ENCODE results near the gene EML1. TPM values are rescaled to one million over a fixed set of nuclear protein-coding genes. Genes with fewer than 3 reads are reported as not detected.

Gene EML1
- total RNA-seq, 1 experiment from 2014 or later = 16.1 TPM

DNA sequence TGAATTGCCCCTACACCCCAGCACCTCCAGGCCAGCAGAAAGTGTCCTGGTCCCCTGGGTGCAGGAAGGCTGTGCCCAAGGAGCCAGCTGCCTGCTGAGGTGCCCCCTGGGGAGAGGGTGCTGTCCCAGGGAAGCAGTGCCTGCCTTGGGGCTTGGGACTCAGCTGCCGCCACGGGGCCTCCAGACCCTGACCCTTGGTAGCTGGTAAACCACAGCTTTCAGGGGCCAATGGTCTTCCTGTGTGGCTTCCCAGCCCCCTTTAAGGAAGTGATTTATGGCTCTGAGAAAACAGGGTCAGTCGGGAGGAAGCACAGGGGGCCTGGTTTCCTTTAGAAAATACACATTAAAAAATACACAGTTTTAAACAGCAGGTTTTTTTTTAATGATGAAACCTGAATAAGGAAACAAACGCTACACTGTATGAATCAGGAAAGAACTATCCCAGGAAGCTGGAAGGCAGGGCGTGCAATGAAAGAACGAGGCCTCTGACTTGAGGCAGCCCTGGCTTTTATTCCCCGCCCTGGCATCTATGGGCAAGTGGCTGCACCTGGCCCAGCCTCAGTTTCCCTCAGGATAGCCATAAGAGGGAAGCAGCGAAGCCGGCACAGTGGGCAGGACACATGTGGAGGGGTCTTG lies 40.6 kb upstream of the EML1 start (continued):
- TF ChIP-seq, protein P1, sequence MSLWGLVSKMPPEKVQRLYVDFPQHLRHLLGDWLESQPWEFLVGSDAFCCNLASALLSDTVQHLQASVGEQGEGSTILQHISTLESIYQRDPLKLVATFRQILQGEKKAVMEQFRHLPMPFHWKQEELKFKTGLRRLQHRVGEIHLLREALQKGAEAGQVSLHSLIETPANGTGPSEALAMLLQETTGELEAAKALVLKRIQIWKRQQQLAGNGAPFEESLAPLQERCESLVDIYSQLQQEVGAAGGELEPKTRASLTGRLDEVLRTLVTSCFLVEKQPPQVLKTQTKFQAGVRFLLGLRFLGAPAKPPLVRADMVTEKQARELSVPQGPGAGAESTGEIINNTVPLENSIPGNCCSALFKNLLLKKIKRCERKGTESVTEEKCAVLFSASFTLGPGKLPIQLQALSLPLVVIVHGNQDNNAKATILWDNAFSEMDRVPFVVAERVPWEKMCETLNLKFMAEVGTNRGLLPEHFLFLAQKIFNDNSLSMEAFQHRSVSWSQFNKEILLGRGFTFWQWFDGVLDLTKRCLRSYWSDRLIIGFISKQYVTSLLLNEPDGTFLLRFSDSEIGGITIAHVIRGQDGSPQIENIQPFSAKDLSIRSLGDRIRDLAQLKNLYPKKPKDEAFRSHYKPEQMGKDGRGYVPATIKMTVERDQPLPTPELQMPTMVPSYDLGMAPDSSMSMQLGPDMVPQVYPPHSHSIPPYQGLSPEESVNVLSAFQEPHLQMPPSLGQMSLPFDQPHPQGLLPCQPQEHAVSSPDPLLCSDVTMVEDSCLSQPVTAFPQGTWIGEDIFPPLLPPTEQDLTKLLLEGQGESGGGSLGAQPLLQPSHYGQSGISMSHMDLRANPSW (CRISPR knock-in tag; conservative IDR thresholded peaks at IDR 0.05; ENCODE audit: low read depth) = no peak
- no peak for TF ChIP-seq ZNF263 (CRISPR knock-in tag; IDR thresholded peaks at IDR 0.05; ENCODE audit: low read depth)
- no peak for TF ChIP-seq TP53 (CRISPR knock-in tag; IDR thresholded peaks at IDR 0.05)
- TF ChIP-seq, protein P2, sequence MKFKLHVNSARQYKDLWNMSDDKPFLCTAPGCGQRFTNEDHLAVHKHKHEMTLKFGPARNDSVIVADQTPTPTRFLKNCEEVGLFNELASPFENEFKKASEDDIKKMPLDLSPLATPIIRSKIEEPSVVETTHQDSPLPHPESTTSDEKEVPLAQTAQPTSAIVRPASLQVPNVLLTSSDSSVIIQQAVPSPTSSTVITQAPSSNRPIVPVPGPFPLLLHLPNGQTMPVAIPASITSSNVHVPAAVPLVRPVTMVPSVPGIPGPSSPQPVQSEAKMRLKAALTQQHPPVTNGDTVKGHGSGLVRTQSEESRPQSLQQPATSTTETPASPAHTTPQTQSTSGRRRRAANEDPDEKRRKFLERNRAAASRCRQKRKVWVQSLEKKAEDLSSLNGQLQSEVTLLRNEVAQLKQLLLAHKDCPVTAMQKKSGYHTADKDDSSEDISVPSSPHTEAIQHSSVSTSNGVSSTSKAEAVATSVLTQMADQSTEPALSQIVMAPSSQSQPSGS (CRISPR knock-in tag; IDR thresholded peaks at IDR 0.05; ENCODE audit: borderline replicate concordance, low read depth) = no peak
- TF ChIP-seq NR3C1 (CRISPR knock-in tag; conservative IDR thresholded peaks at IDR 0.05; ENCODE audit: low read depth) = no peak
- TF ChIP-seq, protein P3, sequence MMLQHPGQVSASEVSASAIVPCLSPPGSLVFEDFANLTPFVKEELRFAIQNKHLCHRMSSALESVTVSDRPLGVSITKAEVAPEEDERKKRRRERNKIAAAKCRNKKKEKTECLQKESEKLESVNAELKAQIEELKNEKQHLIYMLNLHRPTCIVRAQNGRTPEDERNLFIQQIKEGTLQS (CRISPR knock-in tag; conservative IDR thresholded peaks at IDR 0.05) = no peak
- TF ChIP-seq ELF4 (CRISPR knock-in tag; IDR thresholded peaks at IDR 0.05; ENCODE audit: low read depth) = no peak

DNA sequence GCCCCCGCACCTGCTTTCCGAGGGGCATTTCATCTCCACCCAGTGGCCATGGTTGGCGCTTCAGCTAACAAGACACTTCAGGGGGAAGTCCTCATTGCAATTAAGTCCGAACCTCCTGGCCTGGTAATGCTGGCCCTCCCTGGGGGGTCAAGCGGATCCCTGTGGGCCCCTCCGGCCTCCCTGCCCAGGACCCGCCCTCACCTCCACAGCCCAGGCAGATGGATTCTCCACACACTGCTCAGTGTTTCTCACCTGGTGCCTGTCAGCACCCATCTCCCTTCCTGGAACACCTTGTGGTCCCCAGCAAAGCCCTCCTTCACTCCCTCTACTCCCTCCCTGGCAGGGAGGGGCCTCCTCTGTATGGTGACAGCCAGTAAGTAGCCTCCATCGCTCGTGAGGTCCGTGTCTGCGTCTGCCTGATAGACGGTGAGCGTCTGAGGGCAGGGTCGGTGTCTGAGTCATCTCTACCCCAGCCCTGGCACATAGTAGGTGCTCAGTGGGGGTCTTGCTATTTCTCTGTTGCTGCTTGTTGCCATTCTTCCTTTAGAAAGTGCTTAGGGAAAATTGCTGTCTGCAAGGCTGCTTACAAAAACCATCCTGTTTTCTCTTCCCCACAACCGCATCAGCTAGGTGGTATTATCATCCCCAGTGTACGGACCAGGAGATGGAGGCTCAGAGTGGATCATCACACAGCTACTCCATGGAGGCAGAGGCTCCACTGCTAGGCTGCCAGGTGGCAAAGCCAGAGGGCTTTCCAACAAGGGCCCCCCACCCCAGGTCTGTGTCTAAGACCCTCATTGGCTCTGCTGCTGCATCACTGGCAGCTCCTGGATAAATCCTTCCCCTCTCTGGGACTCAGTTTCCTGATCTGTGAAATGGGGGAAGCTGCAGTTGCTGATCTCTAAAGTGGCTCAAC lies 39.7 kb upstream of the EML1 start:
- DNase-seq (ENCODE audit: low spot score) (peak; percentile 38), ATAC-seq (peak; percentile 50)
- Mint-ChIP-seq H3K27ac (0 out of 2 replicates have a peak overlapping the region, but pooled peaks have one; percentile 12), H3K4me3 (no peak overlapping the region), H3K4me1 (peaks cover 14% of the 10 kb centered on the region), H3K36me3 (no peaks in the 10 kb centered on the region), H3K27me3 (ENCODE audit: low read depth) (no peaks in the 10 kb centered on the region; the same call in 1 of the 2 replicates), H3K9me3 (no peaks in the 10 kb centered on the region)
- POLR2A ChIA-PET = no interaction called here
- TF ChIP-seq, protein P4, sequence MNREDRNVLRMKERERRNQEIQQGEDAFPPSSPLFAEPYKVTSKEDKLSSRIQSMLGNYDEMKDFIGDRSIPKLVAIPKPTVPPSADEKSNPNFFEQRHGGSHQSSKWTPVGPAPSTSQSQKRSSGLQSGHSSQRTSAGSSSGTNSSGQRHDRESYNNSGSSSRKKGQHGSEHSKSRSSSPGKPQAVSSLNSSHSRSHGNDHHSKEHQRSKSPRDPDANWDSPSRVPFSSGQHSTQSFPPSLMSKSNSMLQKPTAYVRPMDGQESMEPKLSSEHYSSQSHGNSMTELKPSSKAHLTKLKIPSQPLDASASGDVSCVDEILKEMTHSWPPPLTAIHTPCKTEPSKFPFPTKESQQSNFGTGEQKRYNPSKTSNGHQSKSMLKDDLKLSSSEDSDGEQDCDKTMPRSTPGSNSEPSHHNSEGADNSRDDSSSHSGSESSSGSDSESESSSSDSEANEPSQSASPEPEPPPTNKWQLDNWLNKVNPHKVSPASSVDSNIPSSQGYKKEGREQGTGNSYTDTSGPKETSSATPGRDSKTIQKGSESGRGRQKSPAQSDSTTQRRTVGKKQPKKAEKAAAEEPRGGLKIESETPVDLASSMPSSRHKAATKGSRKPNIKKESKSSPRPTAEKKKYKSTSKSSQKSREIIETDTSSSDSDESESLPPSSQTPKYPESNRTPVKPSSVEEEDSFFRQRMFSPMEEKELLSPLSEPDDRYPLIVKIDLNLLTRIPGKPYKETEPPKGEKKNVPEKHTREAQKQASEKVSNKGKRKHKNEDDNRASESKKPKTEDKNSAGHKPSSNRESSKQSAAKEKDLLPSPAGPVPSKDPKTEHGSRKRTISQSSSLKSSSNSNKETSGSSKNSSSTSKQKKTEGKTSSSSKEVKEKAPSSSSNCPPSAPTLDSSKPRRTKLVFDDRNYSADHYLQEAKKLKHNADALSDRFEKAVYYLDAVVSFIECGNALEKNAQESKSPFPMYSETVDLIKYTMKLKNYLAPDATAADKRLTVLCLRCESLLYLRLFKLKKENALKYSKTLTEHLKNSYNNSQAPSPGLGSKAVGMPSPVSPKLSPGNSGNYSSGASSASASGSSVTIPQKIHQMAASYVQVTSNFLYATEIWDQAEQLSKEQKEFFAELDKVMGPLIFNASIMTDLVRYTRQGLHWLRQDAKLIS (CRISPR knock-in tag; IDR thresholded peaks at IDR 0.05; ENCODE audit: borderline replicate concordance) = no peak
- TF ChIP-seq NR3C1 (CRISPR knock-in tag; conservative IDR thresholded peaks at IDR 0.05; ENCODE audit: low read depth) (no peak), ZNF423 (CRISPR knock-in tag; IDR thresholded peaks at IDR 0.05) (peak; percentile 33; the same call in 1 of the 2 replicates), GTF2I (CRISPR knock-in tag; conservative IDR thresholded peaks at IDR 0.05) (0 out of 2 replicates have a peak, but pooled peaks have one; percentile 13), MLX (CRISPR knock-in tag; IDR thresholded peaks at IDR 0.05) (no peak)
- CTCF ChIA-PET = interaction anchor here (1.1 to 2.3 kb wide), 5 partner anchors 11 to 440 kb away, joined by 3 to 12 read pairs (median 5); no protein-coding TSS in a partner anchor

Data from WTC11 (cell line).